ENCODE results near the gene VTI1A. TPM values are rescaled to one million over a fixed set of nuclear protein-coding genes. Genes with fewer than 3 reads are reported as not detected.

VTI1A gene
- total and polyA plus RNA-seq, 2 experiments from 2014 or later = 26.8 to 31.0 TPM

DNA sequence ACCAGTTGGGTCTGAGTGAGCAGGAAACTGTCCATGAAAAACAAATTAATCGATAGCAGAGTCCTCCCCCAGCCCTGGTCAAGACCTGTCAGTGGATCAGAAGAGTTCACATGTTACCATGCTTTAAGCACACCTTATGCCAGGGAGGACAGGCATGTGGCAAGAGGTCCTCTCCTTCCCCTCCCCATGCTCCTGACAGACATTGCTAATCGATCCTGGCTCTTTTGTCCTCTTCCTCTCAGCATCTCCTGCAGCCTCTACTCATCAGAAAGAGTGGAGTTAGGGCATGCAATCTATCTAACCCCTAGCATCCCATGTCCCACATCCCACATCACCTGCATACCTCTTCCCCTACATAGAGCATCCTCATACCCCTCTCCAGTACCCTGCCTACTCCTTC is 385.9 kb downstream of the VTI1A start (continued):
- TF ChIP-seq EZH2 (IDR thresholded peaks at IDR 0.05; ENCODE audit: low read depth, unreplicated experiment) (no peak), EZH2phosphoT487 (IDR thresholded peaks at IDR 0.05; ENCODE audit: unreplicated experiment) (no peak), NANOG (IDR thresholded peaks at IDR 0.05; ENCODE audit: borderline replicate concordance) (no peak)

DNA sequence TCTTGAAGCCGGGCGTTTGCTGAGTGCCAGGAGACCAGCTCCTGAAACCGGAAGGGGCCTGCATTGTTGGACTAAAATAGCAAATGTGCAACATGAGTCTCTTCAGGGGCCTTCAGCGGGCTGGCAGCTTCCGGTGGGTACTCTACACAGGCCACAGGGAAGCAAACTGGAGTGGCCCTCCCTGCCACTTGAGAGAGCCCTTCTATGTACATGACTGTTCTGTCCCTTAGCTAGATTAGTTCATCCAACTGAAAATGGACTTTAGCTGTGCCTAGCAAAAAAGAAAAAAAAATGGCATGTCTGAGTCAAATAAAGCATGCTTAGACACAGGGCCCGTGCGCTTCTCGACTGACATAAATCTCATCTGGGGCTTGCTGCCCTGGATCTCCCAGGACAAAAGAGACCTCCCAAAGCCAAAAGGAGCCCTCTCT is 387.8 kb downstream of the VTI1A start:
- DNase-seq (ENCODE audit: low spot score) (no peak), ATAC-seq (no peak)
- Mint-ChIP-seq H3K9me3 (no peaks in the 10 kb centered on the region; the same call in 2 of the 3 replicates), H3K4me3 (no peak overlapping the region), H3K27ac (no peak overlapping the region), H3K4me1 (peaks cover 74% of the 10 kb centered on the region), H3K36me3 (ENCODE audit: low read depth) (no peaks in the 10 kb centered on the region), H3K27me3 (ENCODE audit: insufficient read depth, low read depth, poor library complexity) (peaks cover 21% of the 10 kb centered on the region)
- H3K36me3 ChIP-seq (ENCODE audit: insufficient read depth) = no peaks in the 10 kb centered on the region
- H3K4me1 ChIP-seq (ENCODE audit: insufficient read depth) = peaks cover 54% of the 10 kb centered on the region
- H3K9me2 ChIP-seq (ENCODE audit: insufficient read depth) = peaks cover 17% of the 10 kb centered on the region; the same call in 1 of the 2 replicates
- TF ChIP-seq, protein P1, sequence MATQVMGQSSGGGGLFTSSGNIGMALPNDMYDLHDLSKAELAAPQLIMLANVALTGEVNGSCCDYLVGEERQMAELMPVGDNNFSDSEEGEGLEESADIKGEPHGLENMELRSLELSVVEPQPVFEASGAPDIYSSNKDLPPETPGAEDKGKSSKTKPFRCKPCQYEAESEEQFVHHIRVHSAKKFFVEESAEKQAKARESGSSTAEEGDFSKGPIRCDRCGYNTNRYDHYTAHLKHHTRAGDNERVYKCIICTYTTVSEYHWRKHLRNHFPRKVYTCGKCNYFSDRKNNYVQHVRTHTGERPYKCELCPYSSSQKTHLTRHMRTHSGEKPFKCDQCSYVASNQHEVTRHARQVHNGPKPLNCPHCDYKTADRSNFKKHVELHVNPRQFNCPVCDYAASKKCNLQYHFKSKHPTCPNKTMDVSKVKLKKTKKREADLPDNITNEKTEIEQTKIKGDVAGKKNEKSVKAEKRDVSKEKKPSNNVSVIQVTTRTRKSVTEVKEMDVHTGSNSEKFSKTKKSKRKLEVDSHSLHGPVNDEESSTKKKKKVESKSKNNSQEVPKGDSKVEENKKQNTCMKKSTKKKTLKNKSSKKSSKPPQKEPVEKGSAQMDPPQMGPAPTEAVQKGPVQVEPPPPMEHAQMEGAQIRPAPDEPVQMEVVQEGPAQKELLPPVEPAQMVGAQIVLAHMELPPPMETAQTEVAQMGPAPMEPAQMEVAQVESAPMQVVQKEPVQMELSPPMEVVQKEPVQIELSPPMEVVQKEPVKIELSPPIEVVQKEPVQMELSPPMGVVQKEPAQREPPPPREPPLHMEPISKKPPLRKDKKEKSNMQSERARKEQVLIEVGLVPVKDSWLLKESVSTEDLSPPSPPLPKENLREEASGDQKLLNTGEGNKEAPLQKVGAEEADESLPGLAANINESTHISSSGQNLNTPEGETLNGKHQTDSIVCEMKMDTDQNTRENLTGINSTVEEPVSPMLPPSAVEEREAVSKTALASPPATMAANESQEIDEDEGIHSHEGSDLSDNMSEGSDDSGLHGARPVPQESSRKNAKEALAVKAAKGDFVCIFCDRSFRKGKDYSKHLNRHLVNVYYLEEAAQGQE (IDR thresholded peaks at IDR 0.05; ENCODE audit: unreplicated experiment) = no peak
- TF ChIP-seq NANOG (IDR thresholded peaks at IDR 0.05; ENCODE audit: borderline replicate concordance) (no peak), ZNF331 (CRISPR knock-in tag; IDR thresholded peaks at IDR 0.05; ENCODE audit: low read depth) (no peak), STAT1 (IDR thresholded peaks at IDR 0.05; ENCODE audit: unreplicated experiment) (no peak)
- H3K79me2 ChIP-seq (replicated peaks; ENCODE audit: insufficient read depth) = no peaks in the 10 kb centered on the region
- no peak overlapping the region for H2AFZ ChIP-seq
- no peak overlapping the region for H3K4me2 ChIP-seq
- H3K27ac ChIP-seq (ENCODE audit: low read depth) = no peak overlapping the region
- H3K4me3 ChIP-seq = no peak overlapping the region
- peaks cover 12% of the 10 kb centered on the region for H3F3A ChIP-seq (replicated peaks; ENCODE audit: low read depth)
- peaks cover 7% of the 10 kb centered on the region for H3K27me3 ChIP-seq (ENCODE audit: insufficient read depth)
- no peaks in the 10 kb centered on the region for H4K20me1 ChIP-seq (replicated peaks; ENCODE audit: insufficient read depth)

DNA sequence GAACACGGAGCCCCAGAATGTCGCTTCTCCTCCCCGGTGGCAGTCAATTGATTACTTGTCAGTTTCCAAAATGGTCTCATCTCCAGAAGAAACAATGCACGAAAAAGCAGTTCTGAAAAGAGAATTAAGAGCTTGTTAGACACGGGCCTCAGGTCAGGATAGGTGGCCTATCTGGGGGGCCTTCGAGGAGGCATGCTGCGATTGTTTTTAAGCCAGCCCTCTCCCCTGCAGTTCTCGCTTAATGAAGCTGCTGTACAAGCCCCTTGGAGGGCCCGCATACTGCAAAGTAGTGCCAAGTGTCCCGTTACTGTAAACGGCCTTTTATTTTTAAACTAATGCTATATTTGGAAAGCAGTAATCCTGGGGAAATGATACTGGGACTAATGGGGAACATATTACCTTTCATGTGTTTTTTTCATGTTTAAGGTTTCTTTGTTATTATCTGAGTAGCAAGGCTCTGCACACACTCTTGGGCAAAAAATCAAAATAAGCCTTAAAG is 388.3 kb downstream of the VTI1A start:
- Histone ChIP-seq H2AFZ (no peak overlapping the region), H3K36me3 (ENCODE audit: insufficient read depth) (no peaks in the 10 kb centered on the region), H3K79me2 (replicated peaks; ENCODE audit: insufficient read depth) (no peaks in the 10 kb centered on the region), H3K27ac (ENCODE audit: low read depth) (no peak overlapping the region), H3K9me2 (ENCODE audit: insufficient read depth) (peaks cover 17% of the 10 kb centered on the region; the same call in 1 of the 2 replicates), H3F3A (replicated peaks; ENCODE audit: low read depth) (peaks cover 12% of the 10 kb centered on the region), H3K4me1 (ENCODE audit: insufficient read depth) (peaks cover 49% of the 10 kb centered on the region), H3K27me3 (ENCODE audit: insufficient read depth) (peaks cover 7% of the 10 kb centered on the region), H3K4me3 (no peak overlapping the region), H3K4me2 (0 out of 2 replicates have a peak overlapping the region, but pooled peaks have one; percentile 6), H4K20me1 (replicated peaks; ENCODE audit: insufficient read depth) (no peaks in the 10 kb centered on the region)
- no peak for TF ChIP-seq NANOG (IDR thresholded peaks at IDR 0.05; ENCODE audit: borderline replicate concordance)
- no peaks in the 10 kb centered on the region for H3K36me3 Mint-ChIP-seq (ENCODE audit: low read depth)
- ATAC-seq = no peak
- DNase-seq (ENCODE audit: low spot score) = no peak
- H3K4me1 Mint-ChIP-seq = peaks cover 71% of the 10 kb centered on the region
- peaks cover under 1% of the 10 kb centered on the region; the same call in 1 of the 3 replicates for H3K9me3 Mint-ChIP-seq
- H3K4me3 Mint-ChIP-seq = no peak overlapping the region
- no peak overlapping the region for H3K27ac Mint-ChIP-seq
- H3K27me3 Mint-ChIP-seq (ENCODE audit: insufficient read depth, low read depth, poor library complexity) = peaks cover 24% of the 10 kb centered on the region
